Activated CD8-positive, alpha-beta memory T cell treated with anti-CD3 and anti-CD28 coated beads for 24 hours (primary cell): ENCODE results near the gene PIAS1.

ENCODE experiments used
- DNase-seq: peaks from one replicate; pipeline ENCODE4 v3.0.0-alpha.2; 2020

The PIAS1 gene

GRCh38 chr15:68205954-68206539 is 151.9 kb downstream of the PIAS1 start:
- no peak for DNase-seq

DNA sequence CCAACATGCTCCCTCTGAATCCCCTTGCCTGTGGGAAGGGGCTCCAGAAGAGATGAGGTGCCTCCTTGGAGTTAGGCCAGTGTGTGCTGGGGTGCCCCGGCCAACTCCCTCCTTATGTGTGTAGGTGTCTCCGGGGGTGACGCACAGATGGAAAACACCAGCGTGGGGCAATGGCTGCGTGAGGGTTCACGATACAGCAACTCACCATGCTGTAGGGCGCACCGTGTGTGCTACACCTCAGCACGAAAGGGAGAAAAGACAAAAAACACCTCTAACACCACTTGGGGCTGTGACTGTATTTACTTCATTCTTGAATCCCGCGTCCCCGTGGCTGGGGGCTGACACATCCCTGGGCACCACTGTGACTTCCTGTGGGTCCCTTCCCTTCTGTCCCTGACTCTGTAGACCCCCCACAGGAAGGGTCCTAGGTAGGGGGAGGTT is 152.6 kb downstream of the PIAS1 start:
- peak; percentile 54 for DNase-seq

DNA sequence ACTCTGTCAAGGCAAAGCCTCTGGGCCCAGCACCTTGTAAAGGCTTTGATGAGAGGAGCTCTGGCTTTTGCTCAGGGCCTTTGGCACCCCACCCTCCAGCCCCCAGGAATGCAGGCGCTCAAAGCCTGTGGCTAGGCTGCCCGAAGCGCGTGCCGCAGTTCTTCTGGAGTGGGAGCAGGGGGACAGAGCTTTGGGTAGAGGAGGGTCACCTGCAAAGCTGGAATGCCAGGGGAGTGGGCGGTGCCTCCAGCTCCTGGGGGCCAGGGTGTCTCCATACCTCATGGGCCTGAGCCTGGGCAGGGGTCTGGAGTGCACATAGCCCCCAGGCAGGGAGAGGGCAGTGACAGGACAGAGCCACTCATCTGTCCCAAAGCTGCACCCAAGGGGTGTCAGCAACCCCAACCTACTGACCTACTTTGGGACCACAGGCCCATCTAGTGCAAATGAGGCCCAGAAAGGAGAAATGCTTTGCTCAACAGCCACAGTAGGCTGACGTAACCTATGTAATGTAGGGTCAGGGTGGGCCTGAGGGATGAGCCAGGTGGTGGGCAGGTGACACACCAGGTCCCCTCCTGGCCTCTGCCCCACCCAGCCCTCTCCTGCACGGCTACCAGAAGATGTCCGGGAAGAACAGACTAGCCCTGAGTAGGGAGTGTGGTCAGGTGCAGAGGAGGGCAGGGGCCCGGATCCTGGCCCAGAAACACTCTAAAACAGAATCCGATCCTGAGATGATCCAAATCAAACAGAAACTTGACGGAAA is 153.2 kb downstream of the PIAS1 start:
- DNase-seq, result no peak

DNA sequence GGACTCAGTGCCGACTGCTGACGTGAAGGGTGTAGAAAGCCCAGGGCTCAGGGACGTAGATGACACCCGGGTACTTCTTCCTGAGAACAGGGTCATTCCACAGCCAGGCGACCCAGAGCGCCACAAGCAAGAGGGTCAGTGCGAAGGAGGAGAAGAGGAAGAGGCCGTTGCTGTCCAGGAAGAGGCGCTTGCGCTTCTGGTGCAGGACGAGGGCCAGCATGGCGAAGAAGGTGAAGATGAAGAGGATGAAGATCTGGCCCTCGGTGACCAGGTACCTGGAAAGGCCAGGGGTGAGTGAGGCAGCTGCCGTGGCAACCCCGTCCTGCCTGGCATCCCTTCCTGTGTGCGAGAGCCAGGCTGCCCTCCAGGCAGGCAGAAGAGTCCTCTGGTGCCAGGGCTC is 154.0 kb downstream of the PIAS1 start:
- DNase-seq, result peak; percentile 43

DNA sequence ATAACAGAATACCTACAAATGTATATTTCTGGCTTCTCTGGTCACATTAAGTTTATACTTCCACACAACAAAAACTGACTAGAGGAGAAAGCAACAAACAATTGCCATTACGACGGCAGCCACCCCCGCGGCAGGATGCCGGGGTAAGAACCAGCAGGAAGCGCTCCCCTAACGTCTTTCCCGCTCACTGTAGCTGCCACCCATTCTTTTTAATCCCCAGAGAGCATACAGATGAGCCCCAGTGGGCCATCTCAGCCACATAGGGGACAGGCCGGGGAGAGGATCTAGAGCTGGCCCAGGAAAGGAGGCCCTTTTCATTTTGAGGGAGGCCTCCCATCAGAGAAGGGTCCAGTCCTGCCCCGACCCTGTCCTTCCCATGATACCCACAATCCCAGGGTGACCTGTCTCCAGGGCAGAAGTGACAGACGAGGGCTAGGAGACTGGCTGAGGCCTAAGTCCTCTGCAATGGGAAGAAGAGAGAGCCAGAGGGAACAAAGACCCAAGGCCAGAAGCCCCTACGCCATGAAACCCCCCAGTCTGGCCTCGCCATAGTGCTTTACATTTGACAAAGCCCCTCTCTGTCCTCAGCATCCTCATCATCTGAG is 154.6 kb downstream of the PIAS1 start:
- DNase-seq, result no peak

- DNase-seq, result no peak
Measured at GRCh38 chr15:68209272-68209671, 155.2 kb downstream of the PIAS1 start.

DNA sequence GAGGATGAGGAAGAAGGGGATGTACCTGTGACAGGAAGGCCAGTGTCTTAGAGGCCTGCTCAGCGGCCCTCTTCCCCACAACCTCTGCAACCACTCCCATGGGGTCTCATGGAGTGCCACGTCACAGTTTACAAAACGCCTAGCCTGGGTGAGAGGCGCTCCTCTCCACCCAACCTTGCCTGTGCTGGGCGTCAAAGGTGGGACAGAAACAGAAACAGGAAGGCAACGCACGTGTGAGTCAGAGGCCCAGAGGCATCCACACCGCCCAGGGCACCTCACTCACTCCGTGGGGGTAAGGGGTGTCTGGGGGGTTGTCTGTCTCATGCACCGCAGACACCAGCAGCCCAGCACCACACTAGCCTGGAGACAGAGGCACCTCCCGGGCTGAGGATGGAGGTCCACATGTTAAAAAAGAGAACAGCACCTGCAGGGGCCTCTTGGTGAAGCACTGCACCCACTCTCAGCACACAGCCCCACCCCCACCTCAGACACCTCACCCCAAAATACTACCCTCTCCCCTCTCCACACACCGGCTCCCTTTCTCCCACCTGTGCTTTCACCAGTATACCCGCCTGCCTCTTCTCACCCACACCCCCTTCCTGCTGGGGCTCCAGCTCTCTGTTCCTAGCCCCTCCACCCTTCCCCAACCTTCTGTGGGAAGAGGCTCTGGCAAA is 155.8 kb downstream of the PIAS1 start:
- peak; percentile 74 for DNase-seq

GRCh38 chr15:68210409-68210756 is 156.3 kb downstream of the PIAS1 start:
- DNase-seq, result no peak

DNA sequence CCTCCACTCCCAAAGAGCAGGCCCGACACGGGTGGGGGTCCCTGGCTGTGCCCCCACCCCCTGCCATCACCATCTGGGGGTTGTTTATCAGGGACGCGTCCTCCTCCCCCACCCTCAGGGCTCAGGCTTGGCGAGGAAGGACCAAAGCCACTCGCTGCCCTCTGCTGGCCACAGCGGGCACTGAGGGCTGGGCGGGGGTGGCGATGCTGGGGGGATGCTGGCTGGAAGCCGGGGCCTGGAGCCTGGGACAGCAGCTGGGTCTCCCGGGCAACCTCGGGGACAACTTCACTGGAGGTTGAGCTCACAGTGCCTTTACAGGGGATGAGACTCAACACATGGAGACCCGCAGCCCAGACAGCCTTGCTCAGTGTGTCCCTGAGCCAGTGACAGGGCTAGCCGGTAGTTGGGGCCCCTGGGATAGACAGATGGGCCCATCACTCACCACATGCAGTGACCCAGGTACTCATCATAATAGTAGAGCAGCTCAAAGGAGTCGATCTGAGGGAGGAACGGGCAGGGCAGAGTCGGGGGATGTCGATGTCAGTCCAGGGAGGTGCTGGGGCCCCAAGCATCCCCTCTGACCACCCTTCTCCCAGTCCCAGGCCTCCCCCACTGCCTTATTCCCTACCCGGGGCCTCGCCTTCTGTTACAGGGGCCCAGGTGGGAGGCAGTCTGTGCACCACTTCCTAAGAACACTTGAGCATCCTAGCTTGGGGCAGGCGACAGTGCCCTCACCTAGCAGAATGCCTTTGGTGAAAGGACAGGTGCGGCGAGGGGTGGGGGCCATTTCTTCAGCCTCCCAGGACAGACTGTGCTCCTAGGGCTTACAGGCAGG is 156.9 kb downstream of the PIAS1 start:
- peak; percentile 85 for DNase-seq

- DNase-seq, result peak; percentile 47
Measured at GRCh38 chr15:68211656-68212320, 157.7 kb downstream of the PIAS1 start.

- DNase-seq, result peak; percentile 24
Measured at GRCh38 chr15:68213491-68213845, 159.4 kb downstream of the PIAS1 start.

DNA sequence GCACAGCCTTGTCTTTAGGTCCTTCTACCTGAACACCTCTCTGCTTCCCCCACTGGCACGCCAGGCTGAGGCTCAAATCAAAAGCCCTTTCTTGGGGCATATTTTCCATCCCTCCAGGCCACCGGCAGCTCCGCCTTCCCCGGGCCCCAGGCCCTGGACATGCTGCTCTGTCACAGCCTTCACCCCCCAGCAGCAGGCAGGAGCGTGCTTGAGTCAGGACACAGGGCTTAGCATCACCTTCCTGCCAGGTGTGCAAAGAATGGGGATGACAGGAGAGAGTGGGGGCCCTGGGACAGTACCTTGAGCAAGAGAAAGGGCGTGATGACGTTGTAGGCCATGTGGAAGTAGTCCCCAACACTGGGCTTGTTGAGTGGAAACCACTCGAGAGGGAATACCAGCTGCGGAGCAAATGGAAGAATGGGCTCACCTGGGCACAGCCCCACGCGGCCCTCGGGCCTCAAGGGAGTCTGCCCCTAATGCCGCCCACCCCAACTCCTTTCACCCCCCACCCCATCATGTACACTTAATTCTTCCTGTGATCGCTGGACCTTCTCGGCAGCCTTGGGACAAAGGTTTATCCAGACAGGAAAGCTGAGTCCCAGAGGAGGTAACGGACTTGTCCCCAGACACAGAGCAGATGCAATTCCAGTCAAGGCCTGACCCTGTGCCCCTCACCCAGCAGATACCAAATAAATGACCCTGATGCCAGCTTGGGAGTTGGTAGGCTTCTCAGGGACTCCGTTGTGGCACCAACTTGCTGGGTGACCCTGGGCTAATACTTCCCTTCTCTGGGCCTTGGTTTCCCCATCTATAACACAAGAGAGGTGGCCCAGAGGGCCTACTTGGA is 160.1 kb downstream of the PIAS1 start:
- peak; percentile 51 for DNase-seq

- no peak for DNase-seq
Measured at GRCh38 chr15:68214838-68215254, 160.7 kb downstream of the PIAS1 start.

- DNase-seq, result peak; percentile 9
Measured at GRCh38 chr15:68217341-68217740, 163.2 kb downstream of the PIAS1 start.

DNA sequence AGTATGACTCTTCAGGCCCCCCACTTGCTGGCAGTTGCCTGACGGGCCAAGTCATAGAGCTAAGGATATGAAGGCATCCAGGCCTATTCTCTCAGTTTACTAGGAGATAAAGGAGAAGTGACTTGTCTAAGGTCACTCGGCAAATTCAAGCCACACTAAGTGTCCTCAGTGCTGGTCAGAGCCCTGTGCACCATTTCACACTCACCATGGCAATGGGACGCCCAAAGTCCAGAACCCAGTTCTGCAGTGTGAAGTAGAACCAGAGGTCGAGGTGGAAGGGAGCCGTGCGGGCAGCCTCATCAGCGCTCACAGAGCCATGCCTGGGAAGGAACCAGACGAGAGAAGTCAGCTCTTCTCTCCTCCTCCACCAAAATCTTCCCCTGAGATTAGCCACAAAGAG is 164.2 kb downstream of the PIAS1 start:
- DNase-seq, result peak; percentile 33

GRCh38 chr15:68218847-68219798 is 165.0 kb downstream of the PIAS1 start:
- peak; percentile 32 for DNase-seq

- peak; percentile 30 for DNase-seq
Measured at GRCh38 chr15:68220489-68220888, 166.4 kb downstream of the PIAS1 start.

- no peak for DNase-seq
Measured at GRCh38 chr15:68220967-68221366, 166.9 kb downstream of the PIAS1 start.

DNA sequence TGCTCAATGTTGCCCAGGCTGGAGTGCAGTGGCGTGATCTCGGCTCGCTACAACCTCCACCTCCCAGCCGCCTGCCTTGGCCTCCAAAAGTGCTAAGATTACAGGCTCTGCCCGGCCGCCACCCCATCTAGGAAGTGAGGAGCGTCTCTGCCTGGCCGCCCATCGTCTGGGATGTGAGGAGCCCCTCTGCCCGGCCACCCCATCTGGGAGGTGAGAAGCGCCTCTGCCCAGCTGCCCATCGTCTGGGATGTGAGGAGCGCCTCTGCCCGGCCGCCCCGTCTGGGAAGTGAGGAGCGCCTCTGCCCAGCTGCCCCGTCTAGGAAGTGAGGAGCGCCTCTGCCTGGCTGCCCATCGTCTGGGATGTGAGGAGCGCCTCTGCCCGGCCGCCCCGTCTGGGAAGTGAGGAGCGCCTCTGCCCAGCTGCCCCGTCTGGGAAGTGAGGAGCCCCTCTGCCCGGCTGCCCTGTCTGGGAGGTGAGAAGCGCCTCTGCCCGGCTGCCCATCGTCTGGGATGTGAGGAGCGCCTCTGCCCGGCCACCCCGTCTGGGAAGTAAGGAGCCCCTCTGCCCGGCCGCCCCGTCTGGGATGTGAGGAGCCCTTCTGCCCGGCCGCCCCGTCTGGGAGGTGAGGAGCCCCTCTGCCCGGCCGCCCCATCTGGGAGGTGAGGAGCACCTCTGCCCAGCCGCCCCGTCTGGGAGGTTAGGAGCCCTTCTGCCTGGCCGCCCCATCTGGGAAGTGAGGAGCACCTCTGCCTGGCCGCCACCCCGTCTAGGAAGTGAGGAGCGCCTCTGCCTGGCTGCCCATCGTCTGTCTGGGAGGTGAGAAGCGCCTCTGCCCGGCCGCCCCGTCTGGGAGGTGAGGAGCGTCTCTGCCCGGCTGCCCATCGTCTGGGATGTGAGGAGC is 167.7 kb downstream of the PIAS1 start:
- DNase-seq, result peak; percentile 44
